ENCODE measurements around the gene ACKR2. TPM values are rescaled to one million over a fixed set of nuclear protein-coding genes. Genes with fewer than 3 reads are reported as not detected.
A peak's percentile ranks its signal among the peaks of the same experiment; 100 is the strongest.

Gene ACKR2
- total and polyA plus RNA-seq, 12 donors = 0.15 to 2.1 (median 1.1) TPM

DNA sequence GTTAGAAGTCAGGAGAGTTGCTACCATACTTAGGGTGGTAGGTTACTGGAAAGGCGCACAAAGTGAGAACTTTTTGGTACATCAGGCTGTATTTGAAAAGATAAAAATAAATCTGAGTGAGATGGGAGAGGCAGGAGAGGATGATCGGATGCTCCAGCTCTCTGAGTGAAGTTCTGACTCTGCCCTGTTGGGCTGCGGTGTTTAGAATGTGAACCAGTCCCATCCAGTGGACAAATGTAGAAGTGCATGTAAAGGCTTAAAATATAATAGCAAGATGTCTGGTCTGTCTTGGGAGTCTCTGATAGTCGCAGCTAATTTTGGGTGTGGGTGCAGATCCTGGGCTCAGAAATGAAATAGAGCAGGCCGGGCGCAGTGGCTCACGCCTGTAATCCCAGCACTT, 30.4 kb downstream of the ACKR2 start:
- H3K27me3 ChIP-seq = no peaks in the 10 kb centered on the region
- no peak overlapping the region for H3K27ac ChIP-seq
- ATAC-seq = peak; percentile 74 to 88 (median 80)
- no peaks in the 10 kb centered on the region for H3K36me3 ChIP-seq
- intact Hi-C loops (cut with DNase I) = loop anchor here in 6 of 10 donors (2.0 to 10.0 kb wide), 4 partner anchors 38 to 59 kb away; partner anchors contain the start of gene CYP8B1 (in 1 of the 6)
- WGBS, 2 donors = 22 to 24% methylated on average over 7 of the region's 7 CpGs
- TF ChIP-seq, protein P1, sequence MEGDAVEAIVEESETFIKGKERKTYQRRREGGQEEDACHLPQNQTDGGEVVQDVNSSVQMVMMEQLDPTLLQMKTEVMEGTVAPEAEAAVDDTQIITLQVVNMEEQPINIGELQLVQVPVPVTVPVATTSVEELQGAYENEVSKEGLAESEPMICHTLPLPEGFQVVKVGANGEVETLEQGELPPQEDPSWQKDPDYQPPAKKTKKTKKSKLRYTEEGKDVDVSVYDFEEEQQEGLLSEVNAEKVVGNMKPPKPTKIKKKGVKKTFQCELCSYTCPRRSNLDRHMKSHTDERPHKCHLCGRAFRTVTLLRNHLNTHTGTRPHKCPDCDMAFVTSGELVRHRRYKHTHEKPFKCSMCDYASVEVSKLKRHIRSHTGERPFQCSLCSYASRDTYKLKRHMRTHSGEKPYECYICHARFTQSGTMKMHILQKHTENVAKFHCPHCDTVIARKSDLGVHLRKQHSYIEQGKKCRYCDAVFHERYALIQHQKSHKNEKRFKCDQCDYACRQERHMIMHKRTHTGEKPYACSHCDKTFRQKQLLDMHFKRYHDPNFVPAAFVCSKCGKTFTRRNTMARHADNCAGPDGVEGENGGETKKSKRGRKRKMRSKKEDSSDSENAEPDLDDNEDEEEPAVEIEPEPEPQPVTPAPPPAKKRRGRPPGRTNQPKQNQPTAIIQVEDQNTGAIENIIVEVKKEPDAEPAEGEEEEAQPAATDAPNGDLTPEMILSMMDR (IDR thresholded peaks at IDR 0.05) = peak; percentile 50 to 81 (median 71)
- H3K4me3 ChIP-seq = peak overlapping the region in 3 of 10 donors; percentile 8 to 19 (median 17)
- peaks cover 0 to 26% (median 11%) of the 10 kb centered on the region in 9 donors for H3K4me1 ChIP-seq
- DNase-seq = peak in 1 of 2 donors; percentile 53
- no peaks in the 10 kb centered on the region for H3K9me3 ChIP-seq

DNA sequence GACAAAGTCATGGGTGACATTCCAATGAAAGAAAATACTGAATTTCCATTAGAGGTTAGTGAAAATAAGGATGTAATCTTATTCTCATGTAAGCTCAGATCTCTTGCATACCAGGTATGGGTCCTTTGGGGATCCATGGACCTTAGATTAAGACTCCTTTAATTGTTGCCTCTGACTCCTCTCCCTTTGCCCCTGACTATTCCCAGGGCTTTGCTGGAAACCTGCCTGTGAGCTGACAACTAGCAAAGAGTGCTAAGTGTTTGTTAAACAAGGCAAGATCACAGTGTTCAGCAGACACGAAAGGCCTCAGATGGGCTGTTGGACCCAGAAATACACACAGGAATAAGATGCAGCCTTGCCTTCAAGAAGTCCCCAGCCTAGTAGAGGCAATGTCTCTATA, 32.1 kb downstream of the ACKR2 start:
- 55 to 70% methylated on average over 1 of the region's 1 CpG for WGBS, 2 donors
- DNase-seq (no peak), ATAC-seq (peak in 3 of 8 donors; percentile 32 to 38 (median 33))
- no peaks in the 10 kb centered on the region for H3K9me3 ChIP-seq
- intact Hi-C loops (cut with DNase I) = no loop called here
- no peak overlapping the region for H3K27ac ChIP-seq
- H3K4me1 ChIP-seq = peaks cover 0 to 40% (median 17%) of the 10 kb centered on the region in 9 donors
- H3K36me3 ChIP-seq = no peaks in the 10 kb centered on the region
- no peaks in the 10 kb centered on the region for H3K27me3 ChIP-seq
- H3K4me3 ChIP-seq = no peak overlapping the region
- TF ChIP-seq, protein P1 (IDR thresholded peaks at IDR 0.05) = no peak

DNA sequence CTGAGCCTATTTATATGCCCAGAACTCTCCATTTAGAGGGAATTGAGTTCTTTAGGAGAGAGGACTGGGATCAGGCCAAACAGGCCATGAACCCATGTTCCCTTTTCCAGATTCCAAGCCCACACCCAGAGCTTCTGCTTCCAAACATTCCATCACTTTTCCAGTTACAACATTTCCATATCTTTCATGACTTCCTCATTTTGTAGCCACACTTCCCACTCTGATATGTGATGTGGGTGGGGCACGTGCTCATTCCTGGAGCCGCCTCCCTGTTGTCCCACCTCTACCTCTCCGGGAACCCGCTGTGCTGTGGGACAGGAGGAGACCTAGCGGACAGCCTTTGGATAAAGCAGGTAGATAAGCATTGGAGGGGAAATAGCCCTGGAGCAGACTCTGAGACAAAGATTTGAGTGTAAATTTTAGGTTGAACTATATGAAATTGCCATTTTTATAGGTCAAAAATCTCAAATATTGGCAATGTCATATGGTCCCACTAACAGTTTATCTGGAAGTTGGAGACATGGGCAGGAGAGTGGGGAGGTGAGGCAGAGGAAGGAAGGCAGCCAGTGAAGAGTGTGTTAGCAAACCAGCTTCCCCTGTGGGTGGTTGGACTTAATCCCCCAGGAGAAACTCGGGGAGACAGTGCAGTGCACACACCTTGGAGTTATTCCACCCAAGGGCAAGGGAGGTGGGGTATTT, 34.6 kb downstream of the ACKR2 start:
- DNase-seq (no peak), ATAC-seq (peak in 6 of 8 donors; percentile 15 to 63 (median 41))
- Histone ChIP-seq H3K36me3 (no peaks in the 10 kb centered on the region), H3K27me3 (no peaks in the 10 kb centered on the region), H3K27ac (peak overlapping the region in 5 of 10 donors; percentile 26 to 83 (median 32)), H3K9me3 (no peaks in the 10 kb centered on the region), H3K4me3 (no peak overlapping the region), H3K4me1 (peaks cover 2 to 51% (median 29%) of the 10 kb centered on the region in 9 donors)
- WGBS, 2 donors = 50 to 64% methylated on average over 6 of the region's 6 CpGs
- TF ChIP-seq, protein P1 (IDR thresholded peaks at IDR 0.05) = no peak
- intact Hi-C loops (cut with DNase I) = no loop called here

DNA sequence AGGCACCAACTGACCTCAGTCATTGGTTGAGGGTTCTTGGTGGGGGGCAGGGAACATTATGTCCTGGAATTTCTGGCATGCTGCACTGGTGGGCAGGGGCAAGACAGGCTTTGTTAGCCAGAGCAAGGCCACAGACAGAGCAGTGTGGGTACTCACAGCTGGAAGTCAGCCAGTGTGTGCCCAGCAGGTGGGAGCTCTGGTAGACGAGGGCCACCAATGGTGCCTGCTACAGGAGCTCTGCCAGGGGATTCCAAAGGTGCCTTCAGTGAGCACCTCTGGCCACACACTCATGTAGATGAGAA, 35.1 kb downstream of the ACKR2 start:
- peaks cover 2 to 51% (median 29%) of the 10 kb centered on the region in 9 donors for H3K4me1 ChIP-seq
- no peak overlapping the region for H3K4me3 ChIP-seq
- no peaks in the 10 kb centered on the region for H3K27me3 ChIP-seq
- TF ChIP-seq, protein P1 (IDR thresholded peaks at IDR 0.05) = no peak
- no peaks in the 10 kb centered on the region for H3K9me3 ChIP-seq
- H3K27ac ChIP-seq = peak overlapping the region in 5 of 10 donors; percentile 26 to 83 (median 32)
- WGBS, 2 donors = 79 to 81% methylated on average over 1 of the region's 1 CpG
- intact Hi-C loops (cut with DNase I) = no loop called here
- ATAC-seq (no peak), DNase-seq (no peak)
- no peaks in the 10 kb centered on the region for H3K36me3 ChIP-seq
